Ecto neural progenitor cell (in vitro differentiated cells): Measurements from ENCODE around the gene PPP4R3B.

Experiments used
- DNase-seq: peaks from one replicate; pipeline ENCODE4 v3.0.0-alpha.2; 2018; ENCODE audit warnings: low spot score

The PPP4R3B gene

DNA sequence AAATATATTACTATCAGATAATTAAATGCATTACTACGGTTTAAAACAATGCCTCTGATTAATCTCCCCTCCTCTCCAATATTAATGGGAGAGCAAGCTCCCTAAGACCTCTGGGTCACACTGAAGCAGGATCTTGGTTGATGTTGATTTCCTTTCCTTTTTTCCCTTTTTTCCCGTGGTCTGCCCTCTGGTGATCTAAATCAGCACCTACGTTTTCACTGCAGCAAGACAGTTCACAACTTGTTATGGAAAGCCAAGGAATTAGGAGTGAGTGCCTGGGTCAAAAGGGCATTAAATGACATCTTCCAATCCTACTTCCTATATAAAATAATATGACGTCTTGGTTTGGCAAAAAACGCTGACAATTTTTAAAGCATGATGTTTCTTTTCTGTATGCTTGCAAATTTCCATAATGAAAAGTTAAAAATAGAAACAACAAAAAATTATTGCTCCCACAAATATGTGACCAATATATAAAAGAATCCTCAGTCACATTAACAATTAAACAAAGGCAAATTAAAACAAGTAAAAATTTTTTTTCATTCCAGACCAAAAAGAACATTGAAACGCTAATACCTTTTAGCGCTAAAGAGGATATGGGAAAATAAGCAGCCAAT is 105.8 kb downstream of the PPP4R3B start:
- DNase-seq, result no peak

DNA sequence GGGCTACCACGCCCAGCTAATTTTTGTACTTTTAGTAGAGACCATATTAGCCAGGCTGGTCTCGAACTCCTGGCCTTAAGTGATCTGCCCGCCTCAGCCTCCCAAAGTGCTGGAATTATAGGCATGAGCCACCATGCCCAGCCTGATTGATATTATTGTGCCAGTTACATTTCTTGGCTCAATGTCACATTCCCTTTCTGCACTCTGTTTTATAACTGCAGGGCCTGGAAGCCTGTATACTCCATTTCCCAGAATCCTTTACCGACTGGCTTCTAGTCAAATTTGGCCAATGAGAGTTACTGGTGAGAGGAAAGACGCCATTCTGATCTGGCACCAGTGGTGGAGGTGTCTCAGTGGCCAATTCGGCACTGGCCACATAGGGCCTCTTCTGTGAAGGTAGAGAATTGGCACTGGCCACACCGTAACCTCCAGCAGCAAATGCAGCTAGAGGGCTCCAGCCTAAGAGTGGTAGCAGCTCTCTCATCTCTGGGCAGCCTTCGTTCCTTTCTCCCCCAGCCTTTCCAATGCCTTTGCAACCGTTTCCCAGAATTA is 114.8 kb downstream of the PPP4R3B start:
- DNase-seq, result no peak

DNA sequence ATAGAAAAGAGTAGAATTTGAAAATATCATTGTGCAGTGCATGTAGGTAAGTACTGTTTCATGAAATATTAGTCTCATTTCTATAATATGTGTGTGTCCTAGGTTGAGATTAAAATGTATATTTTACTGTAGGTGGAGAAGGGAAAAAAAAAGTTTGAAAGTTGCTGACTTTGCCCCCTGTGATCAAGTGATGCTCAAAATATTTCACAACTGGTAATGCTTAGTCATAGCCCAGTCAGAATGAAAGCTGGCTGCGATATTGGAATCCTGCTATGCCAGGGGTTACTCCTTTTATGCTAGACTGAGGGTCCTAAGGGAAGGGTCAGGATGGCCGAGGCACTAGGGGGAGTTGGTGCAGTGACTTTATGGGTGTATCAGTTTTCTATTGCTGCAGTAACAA is 117.4 kb downstream of the PPP4R3B start:
- DNase-seq, result no peak

DNA sequence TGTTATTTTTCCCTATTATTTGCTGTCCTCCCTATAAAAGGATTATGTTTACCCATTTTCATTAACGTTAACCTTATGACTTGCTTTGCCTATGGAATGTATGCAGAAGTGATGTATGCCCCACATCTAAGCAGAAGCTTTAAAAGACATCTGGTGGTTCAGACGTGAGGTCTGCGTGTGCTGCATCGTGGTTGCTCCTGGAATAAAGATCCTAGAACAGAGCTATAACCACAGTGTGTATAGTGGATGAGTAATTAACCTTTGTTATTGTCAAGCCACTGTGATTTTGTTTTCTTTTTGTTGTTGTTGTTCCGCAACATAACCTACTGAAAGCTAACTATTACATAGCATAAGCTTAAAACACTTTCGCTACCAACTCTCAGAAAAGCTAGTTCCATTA is 118.8 kb downstream of the PPP4R3B start:
- DNase-seq, result no peak
